NB4 (cell line): ENCODE measurements around the gene CFAP161.

ENCODE experiments used
- CTCF ChIP-seq: IDR thresholded peaks from one replicate; pipeline ENCODE4 v1.5.1; 2012; ENCODE audit warnings: low read depth, low read length
- MYC ChIP-seq: IDR thresholded peaks from 2 replicates; pipeline ENCODE4 v1.6.1; 2011; ENCODE audit warnings: low read depth, low read length
- POLR2A ChIP-seq: IDR thresholded peaks from 2 replicates; pipeline ENCODE4 v1.6.1; 2011; ENCODE audit warnings: mild to moderate bottlenecking; ENCODE audit not compliant: insufficient read length; ENCODE audit errors: extremely low read depth

DNA sequence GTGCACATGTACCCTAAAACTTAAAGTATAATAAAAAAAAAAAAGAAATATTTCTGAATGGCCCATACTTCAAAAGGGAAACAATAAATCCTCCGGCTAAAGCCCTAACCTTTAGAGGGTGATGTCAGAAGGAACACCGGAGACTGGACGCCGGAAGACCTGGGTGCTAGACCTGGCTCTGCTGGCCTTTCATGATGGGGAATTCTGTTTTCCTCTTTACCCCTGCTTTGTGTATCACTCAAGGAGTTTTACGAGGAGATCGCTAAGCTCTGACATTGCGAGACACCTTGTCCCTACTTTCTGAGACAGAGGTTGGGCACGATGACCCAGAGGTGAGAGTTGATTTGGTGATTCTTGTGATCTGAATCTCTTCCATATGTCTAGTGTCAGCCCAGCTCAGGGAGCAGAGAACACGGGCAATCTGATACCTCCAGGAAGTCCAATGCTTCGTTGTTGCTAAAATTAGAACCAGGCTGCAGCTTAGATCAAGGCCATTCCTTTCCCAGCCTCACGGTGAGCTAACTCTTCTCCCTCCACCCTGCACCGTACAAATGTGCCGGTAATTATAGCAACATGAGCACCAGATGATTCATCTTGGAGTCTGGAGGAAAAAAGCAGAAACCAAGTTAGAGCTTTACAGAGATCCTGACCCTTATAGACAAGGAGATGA is 42.0 kb upstream of the CFAP161 start:
- TF ChIP-seq CTCF: no peak
- TF ChIP-seq POLR2A: no peak
- no peak for TF ChIP-seq MYC
